Cerebellar cortex (tissue), 1 donor: ENCODE data around the gene SS18L1.

ENCODE experiments used
- DNase-seq: peaks from one replicate; pipeline ENCODE4 v3.0.0-alpha.2; 2015; ENCODE audit warnings: low spot score

SS18L1 gene

GRCh38 chr20:62119591-62120364 is 23.8 kb upstream of the SS18L1 start:
- DNase-seq, result no peak

- no peak for DNase-seq
Observed at GRCh38 chr20:62120365-62120762, 23.2 kb upstream of the SS18L1 start.

GRCh38 chr20:62120990-62121775 is 22.4 kb upstream of the SS18L1 start:
- DNase-seq, result no peak

- peak; percentile 91 for DNase-seq
Observed at GRCh38 chr20:62121776-62122653, 21.6 kb upstream of the SS18L1 start, which contains the start of gene LSM14B. TSS of gene LSM14B (plus strand) at chr20:62122475. CDS start at chr20:62122667, 192 bp downstream.

- no peak for DNase-seq
Observed at GRCh38 chr20:62122654-62123449, 20.7 kb upstream of the SS18L1 start.

- DNase-seq, result no peak
Observed at GRCh38 chr20:62123450-62124118, 20.0 kb upstream of the SS18L1 start.

- no peak for DNase-seq
Observed at GRCh38 chr20:62126141-62126540, 17.4 kb upstream of the SS18L1 start.

GRCh38 chr20:62127799-62128198 is 15.8 kb upstream of the SS18L1 start:
- no peak for DNase-seq

- DNase-seq, result no peak
Observed at GRCh38 chr20:62128502-62128901, 15.1 kb upstream of the SS18L1 start.

GRCh38 chr20:62129731-62130531 is 13.6 kb upstream of the SS18L1 start:
- no peak for DNase-seq

GRCh38 chr20:62131560-62132320 is 11.8 kb upstream of the SS18L1 start:
- no peak for DNase-seq

GRCh38 chr20:62132421-62132820 is 11.1 kb upstream of the SS18L1 start:
- no peak for DNase-seq

- DNase-seq, result no peak
Observed at GRCh38 chr20:62133051-62133845, 10.3 kb upstream of the SS18L1 start.

GRCh38 chr20:62133864-62134263 is 9.7 kb upstream of the SS18L1 start:
- no peak for DNase-seq

GRCh38 chr20:62134735-62135231 is 8.8 kb upstream of the SS18L1 start:
- DNase-seq, result no peak

- no peak for DNase-seq
Observed at GRCh38 chr20:62135573-62136266, 7.8 kb upstream of the SS18L1 start.

GRCh38 chr20:62136283-62137091 is 7.1 kb upstream of the SS18L1 start:
- DNase-seq, result peak; percentile 81
